Measurements from ENCODE around the gene SELENOF. TPM values are rescaled to one million over a fixed set of nuclear protein-coding genes. Genes with fewer than 3 reads are reported as not detected.

The SELENOF gene
- total RNA-seq, 4 donors from 2014 or later, result 32.0 to 130 (median 77.9) TPM

- in situ Hi-C loops (cut with MboI; ENCODE audit: low pct_ligation_motif_present in 1 of 4, low pct_unique_long_range_greater_than_20kb in 1 of 4, low sequenced_read_pairs in 3 of 4), result loop anchor here in 3 of 4 donors (10.0 to 25.0 kb wide), 3 partner anchors 135 to 260 kb away; no protein-coding TSS in a partner anchor
- no peaks in the 10 kb centered on the region for H3K36me3 ChIP-seq
- intact Hi-C loops (cut with DNase I; ENCODE audit: low total_unique reads), result no loop called here
- no peak overlapping the region for H3K27ac ChIP-seq
- H3K4me1 ChIP-seq, result no peaks in the 10 kb centered on the region
- no peak overlapping the region for H3K4me3 ChIP-seq
- TF ChIP-seq POLR2AphosphoS5 (IDR thresholded peaks at IDR 0.05), result no peak
- TF ChIP-seq POLR2A (IDR thresholded peaks at IDR 0.05), result no peak
- no peak for TF ChIP-seq EP300 (IDR thresholded peaks at IDR 0.05; ENCODE audit: low read depth)
- no peak for TF ChIP-seq CTCF (IDR thresholded peaks at IDR 0.05)
- no peak for DNase-seq
- no peaks in the 10 kb centered on the region for H3K27me3 ChIP-seq
- no peaks in the 10 kb centered on the region for H3K9me3 ChIP-seq
Measured at GRCh38 chr1:86826856-86827255, 87.1 kb downstream of the SELENOF start.

GRCh38 chr1:86825319-86825718 lies 88.6 kb downstream of the SELENOF start:
- 56% methylated on average over 2 of the region's 2 CpGs; no CpG with 5 or more reads in 1 of the 2 donors for WGBS, 2 donors (ENCODE audit: low coverage in 1 of 2)
- H3K4me3 ChIP-seq, result no peak overlapping the region
- no peaks in the 10 kb centered on the region for H3K9me3 ChIP-seq
- no peaks in the 10 kb centered on the region for H3K27me3 ChIP-seq
- DNase-seq, result no peak
- H3K27ac ChIP-seq, result no peak overlapping the region
- TF ChIP-seq POLR2A (IDR thresholded peaks at IDR 0.05), result no peak
- TF ChIP-seq POLR2AphosphoS5 (IDR thresholded peaks at IDR 0.05), result no peak
- TF ChIP-seq EP300 (IDR thresholded peaks at IDR 0.05; ENCODE audit: low read depth), result no peak
- TF ChIP-seq CTCF (IDR thresholded peaks at IDR 0.05), result no peak
- intact Hi-C loops (cut with DNase I; ENCODE audit: low total_unique reads) (no loop called here), in situ Hi-C loops (cut with MboI; ENCODE audit: low pct_ligation_motif_present in 1 of 4, low pct_unique_long_range_greater_than_20kb in 1 of 4, low sequenced_read_pairs in 3 of 4) (loop anchor here in 3 of 4 donors (10.0 to 25.0 kb wide), 3 partner anchors 137 to 262 kb away; no protein-coding TSS in a partner anchor)
- no peaks in the 10 kb centered on the region for H3K4me1 ChIP-seq
- H3K36me3 ChIP-seq, result no peaks in the 10 kb centered on the region

- Histone ChIP-seq H3K9me3 (no peaks in the 10 kb centered on the region), H3K4me3 (no peak overlapping the region), H3K27ac (no peak overlapping the region), H3K36me3 (no peaks in the 10 kb centered on the region), H3K27me3 (no peaks in the 10 kb centered on the region), H3K4me1 (no peaks in the 10 kb centered on the region)
- TF ChIP-seq POLR2AphosphoS5 (IDR thresholded peaks at IDR 0.05) (no peak), POLR2A (IDR thresholded peaks at IDR 0.05) (no peak), CTCF (IDR thresholded peaks at IDR 0.05) (no peak), EP300 (IDR thresholded peaks at IDR 0.05; ENCODE audit: low read depth) (no peak)
- in situ Hi-C loops (cut with MboI; ENCODE audit: low pct_ligation_motif_present in 1 of 4, low pct_unique_long_range_greater_than_20kb in 1 of 4, low sequenced_read_pairs in 3 of 4), result loop anchor here in 1 of 4 donors (10.0 kb wide), 1 partner anchor 261 kb away; no protein-coding TSS in a partner anchor
- WGBS, 2 donors (ENCODE audit: low coverage in 1 of 2), result 49 to 55% methylated on average over 2 to 3 of the region's 3 CpGs
- intact Hi-C loops (cut with DNase I; ENCODE audit: low total_unique reads), result no loop called here
- no peak for DNase-seq
Measured at GRCh38 chr1:86823821-86824500, 90.0 kb downstream of the SELENOF start.

- DNase-seq, result no peak
- no peaks in the 10 kb centered on the region for H3K4me1 ChIP-seq
- H3K9me3 ChIP-seq, result no peaks in the 10 kb centered on the region
- TF ChIP-seq CTCF (IDR thresholded peaks at IDR 0.05), result no peak
- no peak for TF ChIP-seq POLR2A (IDR thresholded peaks at IDR 0.05)
- TF ChIP-seq EP300 (IDR thresholded peaks at IDR 0.05; ENCODE audit: low read depth), result no peak
- TF ChIP-seq POLR2AphosphoS5 (IDR thresholded peaks at IDR 0.05), result no peak
- no peak overlapping the region for H3K27ac ChIP-seq
- no peaks in the 10 kb centered on the region for H3K36me3 ChIP-seq
- WGBS, 2 donors (ENCODE audit: low coverage in 1 of 2), result 56 to 74% methylated on average over 2 of the region's 2 CpGs
- intact Hi-C loops (cut with DNase I; ENCODE audit: low total_unique reads) (no loop called here), in situ Hi-C loops (cut with MboI; ENCODE audit: low pct_ligation_motif_present in 1 of 4, low pct_unique_long_range_greater_than_20kb in 1 of 4, low sequenced_read_pairs in 3 of 4) (loop anchor here in 1 of 4 donors (10.0 kb wide), 1 partner anchor 261 kb away; no protein-coding TSS in a partner anchor)
- H3K27me3 ChIP-seq, result no peaks in the 10 kb centered on the region
- no peak overlapping the region for H3K4me3 ChIP-seq
Measured at GRCh38 chr1:86823386-86823785, 90.5 kb downstream of the SELENOF start.
